ENCODE results near the gene NIBAN1.

- TF ChIP-seq ZNF70 (CRISPR knock-in tag; IDR thresholded peaks at IDR 0.05), result no peak
- no peak for TF ChIP-seq ISL1 (CRISPR knock-in tag; IDR thresholded peaks at IDR 0.05)
- TF ChIP-seq CSDC2 (CRISPR knock-in tag; IDR thresholded peaks at IDR 0.05), result no peak
- TF ChIP-seq CREB5 (CRISPR knock-in tag; IDR thresholded peaks at IDR 0.05; ENCODE audit: low read depth), result no peak
- TF ChIP-seq, protein P1, sequence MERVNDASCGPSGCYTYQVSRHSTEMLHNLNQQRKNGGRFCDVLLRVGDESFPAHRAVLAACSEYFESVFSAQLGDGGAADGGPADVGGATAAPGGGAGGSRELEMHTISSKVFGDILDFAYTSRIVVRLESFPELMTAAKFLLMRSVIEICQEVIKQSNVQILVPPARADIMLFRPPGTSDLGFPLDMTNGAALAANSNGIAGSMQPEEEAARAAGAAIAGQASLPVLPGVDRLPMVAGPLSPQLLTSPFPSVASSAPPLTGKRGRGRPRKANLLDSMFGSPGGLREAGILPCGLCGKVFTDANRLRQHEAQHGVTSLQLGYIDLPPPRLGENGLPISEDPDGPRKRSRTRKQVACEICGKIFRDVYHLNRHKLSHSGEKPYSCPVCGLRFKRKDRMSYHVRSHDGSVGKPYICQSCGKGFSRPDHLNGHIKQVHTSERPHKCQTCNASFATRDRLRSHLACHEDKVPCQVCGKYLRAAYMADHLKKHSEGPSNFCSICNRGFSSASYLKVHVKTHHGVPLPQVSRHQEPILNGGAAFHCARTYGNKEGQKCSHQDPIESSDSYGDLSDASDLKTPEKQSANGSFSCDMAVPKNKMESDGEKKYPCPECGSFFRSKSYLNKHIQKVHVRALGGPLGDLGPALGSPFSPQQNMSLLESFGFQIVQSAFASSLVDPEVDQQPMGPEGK (CRISPR knock-in tag; IDR thresholded peaks at IDR 0.05; ENCODE audit: borderline replicate concordance), result no peak
- TF ChIP-seq ZFP30 (CRISPR knock-in tag; IDR thresholded peaks at IDR 0.05), result no peak
- TF ChIP-seq BACH2 (CRISPR knock-in tag; IDR thresholded peaks at IDR 0.05; ENCODE audit: borderline replicate concordance), result no peak
- no peak for TF ChIP-seq POU6F1 (CRISPR knock-in tag; IDR thresholded peaks at IDR 0.05; ENCODE audit: borderline replicate concordance, low read depth)
- TF ChIP-seq RARB (CRISPR knock-in tag; IDR thresholded peaks at IDR 0.05), result no peak
- no peak for TF ChIP-seq TOX (CRISPR knock-in tag; IDR thresholded peaks at IDR 0.05; ENCODE audit: borderline replicate concordance)
- no peak for TF ChIP-seq ESRRG (CRISPR knock-in tag; IDR thresholded peaks at IDR 0.05)
- no peak for TF ChIP-seq ARNTL (CRISPR knock-in tag; IDR thresholded peaks at IDR 0.05; ENCODE audit: borderline replicate concordance, low read depth)
Measured at GRCh38 chr1:184965439-184965838, 8.9 kb downstream of the NIBAN1 start.

Data from SK-N-SH treated with all-trans-retinoic acid at 6 μM for 48 hours (cell line).